T-helper 22 cell (primary cell): ENCODE results near the gene RAP1B.

ENCODE experiments used
- DNase-seq: peaks from one replicate; pipeline ENCODE4 v3.0.0-alpha.2; 2020; ENCODE audit warnings: low read depth

The RAP1B gene

GRCh38 chr12:68612202-68612601, 1.5 kb downstream of the RAP1B start:
- DNase-seq, result no peak

GRCh38 chr12:68612697-68613096, 2.0 kb downstream of the RAP1B start:
- DNase-seq, result no peak

DNA sequence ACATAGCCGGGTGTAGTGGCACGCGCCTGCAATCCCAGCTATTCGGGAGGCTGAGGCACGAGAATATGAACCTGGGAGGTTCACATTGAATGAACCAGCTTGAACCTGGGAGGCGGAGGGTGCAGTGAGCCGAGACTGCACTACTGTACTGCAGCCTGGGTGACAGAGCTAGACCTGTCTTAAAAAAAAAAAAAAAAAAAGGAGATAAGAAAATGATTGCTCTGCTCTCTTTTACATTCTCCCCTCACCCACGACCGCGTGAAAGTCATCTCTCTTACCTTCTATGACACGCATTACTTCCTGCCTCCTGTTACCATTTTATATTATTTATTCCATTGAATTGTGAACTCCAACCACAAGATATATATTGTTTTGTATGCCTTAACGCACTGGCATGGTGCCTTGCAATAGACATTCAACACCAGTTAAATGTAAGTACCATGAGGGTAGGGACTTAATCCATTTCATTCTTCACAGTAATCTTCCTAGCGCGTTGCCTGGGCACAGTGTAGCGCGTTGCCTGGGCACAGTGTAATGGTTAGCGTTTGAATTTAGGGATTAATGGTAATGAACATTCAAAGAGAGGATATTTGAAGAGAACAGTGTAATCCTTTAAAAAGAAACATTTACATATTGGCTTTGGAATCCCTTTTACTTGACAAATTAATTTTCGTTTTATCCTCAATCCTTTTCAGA, 2.7 kb downstream of the RAP1B start:
- DNase-seq, result peak; percentile 41

DNA sequence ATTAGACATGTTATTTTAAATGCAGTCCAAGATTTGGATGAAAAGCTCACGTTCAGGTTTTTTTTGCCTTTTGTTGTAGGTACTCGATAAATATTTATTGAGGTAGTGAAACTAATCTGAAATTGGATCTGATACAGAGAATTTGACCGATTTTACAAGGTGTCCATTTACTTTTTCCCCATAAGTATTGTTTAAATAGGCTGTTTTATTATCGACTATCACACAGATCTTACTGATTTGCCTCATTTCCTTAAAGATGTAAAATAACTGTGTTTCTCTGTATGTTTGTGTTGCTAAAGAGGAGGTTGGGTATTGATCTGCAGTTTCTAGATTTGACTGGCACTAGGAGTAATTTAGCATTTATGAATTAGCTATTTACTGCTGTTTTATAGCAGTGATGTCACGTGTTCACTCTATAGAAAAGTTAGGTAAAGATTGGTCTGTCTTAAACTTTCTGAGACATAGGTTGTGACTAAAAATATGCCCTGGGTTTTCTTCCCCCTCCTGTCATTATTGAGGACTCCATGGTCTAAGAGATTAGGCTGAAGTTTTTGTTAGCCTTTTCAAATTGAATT, 3.5 kb downstream of the RAP1B start:
- no peak for DNase-seq

GRCh38 chr12:68614769-68615168, 4.1 kb downstream of the RAP1B start:
- DNase-seq, result no peak

DNA sequence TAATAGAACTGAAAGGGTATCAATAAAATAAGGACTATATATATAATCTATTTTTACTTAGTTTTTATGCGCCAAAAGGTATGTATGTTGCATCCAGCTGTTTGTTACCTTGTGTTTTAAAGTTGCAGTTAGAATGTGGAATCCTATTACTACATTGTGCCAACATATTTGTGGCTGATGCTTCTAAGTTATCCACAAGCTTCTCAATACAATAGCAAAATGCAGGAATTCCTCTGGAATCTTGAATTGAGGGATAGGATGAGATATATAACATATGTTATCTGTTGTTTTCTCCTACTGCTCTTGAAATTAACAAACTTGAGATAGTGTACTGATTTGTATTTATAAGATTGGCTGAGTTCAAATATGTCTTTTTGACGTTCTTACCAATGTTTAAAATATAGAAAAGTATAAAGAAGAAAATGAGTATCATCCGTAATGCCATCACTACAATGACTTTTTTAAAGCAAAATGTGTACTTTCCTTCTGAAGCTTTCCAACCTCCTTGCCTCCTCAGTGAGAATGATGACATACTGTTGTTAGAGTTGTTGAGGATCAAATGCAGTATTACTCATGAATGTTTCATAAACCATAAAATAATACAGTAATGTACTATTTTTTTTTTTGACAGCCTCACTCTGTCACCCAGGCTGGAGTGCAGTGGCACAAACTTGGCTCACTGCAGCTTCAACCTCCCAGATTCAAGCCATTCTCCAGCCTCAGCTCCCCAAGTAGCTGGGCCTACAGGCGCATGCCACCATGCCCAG, 6.6 kb downstream of the RAP1B start:
- no peak for DNase-seq

DNA sequence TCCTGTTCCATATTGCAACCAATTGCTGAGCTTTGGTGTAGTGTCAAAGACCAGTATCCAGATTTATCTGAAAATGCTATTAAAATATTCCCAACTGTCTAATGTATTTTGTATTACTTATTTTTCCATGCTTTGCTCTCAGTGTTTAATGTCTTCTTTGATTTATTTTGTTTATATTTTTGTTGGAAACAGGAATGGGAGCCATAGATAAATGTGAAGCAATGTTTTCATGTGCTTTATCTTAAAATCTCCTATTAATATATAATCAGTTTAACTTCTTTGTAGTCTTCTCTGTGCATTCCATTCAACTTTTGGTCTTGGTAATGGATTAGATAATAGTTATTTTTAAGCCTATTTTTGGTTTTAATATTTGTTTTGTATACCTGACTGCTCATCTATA, 8.8 kb downstream of the RAP1B start:
- no peak for DNase-seq

GRCh38 chr12:68620519-68621471, 10.1 kb downstream of the RAP1B start:
- no peak for DNase-seq

DNA sequence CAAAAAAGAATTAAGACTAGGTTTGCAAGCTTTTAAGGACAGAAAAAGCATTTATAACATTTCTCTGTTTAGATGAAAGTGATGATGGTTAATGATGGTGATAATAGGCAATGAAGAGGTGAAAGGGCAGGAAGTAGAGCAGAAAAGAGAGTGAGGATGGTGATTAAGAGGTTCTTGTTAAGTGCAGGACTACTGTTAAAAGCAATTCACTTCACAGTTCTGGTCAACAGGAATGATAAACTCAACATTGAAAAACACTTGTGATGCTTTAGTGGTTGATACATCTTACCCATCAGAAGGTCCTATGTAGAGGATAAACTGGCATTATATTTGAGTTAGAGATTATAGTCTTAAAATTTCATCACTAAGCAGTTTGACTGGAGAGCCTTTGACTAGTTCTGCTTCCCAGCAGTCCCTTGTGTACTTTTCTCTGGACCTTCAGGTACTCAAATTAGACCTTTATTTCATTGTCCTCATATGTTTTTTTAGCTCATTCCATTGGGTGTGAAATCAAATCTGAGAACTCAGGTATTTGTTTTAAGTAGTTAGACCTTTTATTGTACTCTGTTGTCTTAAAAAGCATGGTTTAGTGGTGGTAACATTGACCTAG, 10.9 kb downstream of the RAP1B start:
- no peak for DNase-seq

DNA sequence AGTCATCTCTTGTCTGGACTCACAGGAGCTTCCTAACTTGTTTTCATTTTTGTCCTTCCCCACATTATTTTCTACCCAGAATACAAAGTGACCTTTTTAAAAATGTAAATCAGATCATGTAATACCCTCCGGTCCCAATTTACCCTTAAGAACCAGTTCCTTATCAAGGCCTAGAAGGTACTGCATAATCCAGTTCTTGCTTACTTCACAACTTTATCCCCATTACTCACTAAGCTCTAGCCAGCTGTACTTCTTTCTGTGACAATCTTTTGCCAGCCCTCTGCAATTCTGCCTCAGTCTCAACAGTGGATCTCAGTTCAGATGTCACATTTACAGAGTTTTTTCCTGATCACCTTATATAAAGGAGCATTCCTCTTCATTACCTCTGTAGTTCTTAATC, 11.6 kb downstream of the RAP1B start:
- DNase-seq, result no peak

DNA sequence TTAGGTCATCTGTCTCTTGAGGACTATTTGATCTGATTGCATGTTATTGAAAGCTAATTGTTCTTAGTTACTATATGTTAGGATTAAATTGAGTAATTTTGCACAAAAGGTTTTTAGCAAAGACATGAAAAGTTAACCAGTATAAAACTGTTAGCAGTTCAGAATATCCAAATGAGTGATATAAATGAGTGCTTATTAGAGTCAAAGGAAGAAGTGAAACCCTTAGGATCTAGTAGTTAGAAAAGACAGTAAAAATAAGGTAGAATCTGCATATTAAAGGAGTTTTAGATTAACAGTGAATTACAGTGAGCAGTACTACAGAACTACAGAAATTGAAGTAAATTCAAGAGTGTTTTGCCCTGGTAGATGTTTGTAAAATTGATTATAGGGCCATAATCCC, 12.4 kb downstream of the RAP1B start:
- no peak for DNase-seq

GRCh38 chr12:68623984-68624383, 13.3 kb downstream of the RAP1B start:
- DNase-seq, result no peak

DNA sequence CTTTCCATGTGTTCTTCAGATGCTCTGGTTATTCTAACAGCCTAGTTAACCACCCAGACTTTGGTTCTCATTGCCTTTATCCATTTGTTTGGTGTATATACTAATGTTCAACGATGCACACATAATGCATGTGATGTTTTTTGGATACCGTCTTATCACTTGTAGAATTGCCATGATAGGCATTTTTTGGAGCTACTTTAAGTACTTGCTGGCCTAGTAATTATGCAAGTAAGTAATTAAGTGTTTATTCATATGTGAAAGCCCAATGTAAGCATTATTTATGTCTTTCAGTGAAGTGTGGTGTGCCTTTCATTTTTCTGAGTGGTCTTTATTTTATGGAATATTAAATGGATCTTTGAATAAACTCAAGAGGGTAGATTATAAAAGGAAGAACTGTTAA, 14.2 kb downstream of the RAP1B start:
- DNase-seq, result no peak

DNA sequence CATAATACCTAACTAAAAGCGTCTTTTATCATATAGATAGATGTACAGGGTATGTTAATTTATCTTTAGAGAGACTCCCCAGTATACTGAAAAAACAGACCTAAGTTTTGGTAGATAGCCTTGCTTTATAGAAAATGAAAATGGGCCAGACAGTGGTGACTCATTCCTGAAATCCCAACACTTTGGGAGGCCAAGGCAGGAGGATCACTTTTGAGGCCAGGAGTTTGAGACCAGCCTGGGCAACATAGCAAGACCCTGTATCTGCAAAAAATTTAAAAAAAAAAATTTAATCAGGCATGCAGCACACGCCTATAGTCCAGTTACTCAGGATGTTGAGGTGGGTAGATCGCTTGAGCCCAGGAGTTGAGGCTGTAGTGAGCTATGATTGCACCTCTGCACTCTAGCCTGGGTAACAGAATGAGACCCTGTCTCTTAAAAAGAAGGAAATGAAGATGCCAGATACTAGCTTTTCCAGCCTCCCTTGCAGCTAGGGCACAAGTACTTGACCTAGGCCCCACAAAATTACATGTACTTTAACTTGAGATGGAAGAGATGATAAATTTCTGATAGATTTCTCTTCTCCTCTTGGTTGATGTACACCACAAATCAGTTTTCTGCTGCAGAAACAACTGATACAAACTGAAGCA, 17.1 kb downstream of the RAP1B start:
- no peak for DNase-seq

GRCh38 chr12:68628698-68629097, 18.0 kb downstream of the RAP1B start:
- DNase-seq, result no peak

- DNase-seq, result no peak
These were observed 19.4 kb downstream of the RAP1B start for GRCh38 chr12:68630050-68630449.

DNA sequence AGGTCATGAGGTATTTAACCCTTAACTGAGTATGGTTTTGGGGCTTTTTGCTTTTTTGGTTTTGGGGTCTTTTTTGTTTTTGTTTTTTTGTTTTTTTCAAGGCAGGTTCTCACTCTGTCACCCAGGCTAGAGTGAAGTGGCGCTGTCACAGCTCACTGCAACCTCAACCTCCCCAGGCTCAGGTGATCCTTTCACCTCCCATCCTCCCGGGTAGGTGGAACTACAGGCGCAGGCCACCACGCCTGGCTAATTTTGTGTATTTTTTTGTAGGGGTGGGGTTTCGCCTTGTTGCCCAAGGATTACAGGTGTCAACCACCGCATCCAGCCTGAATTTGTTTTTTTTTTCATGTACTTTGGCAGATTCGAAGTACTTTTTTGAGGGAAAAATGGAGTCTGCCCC, 19.9 kb downstream of the RAP1B start:
- no peak for DNase-seq

DNA sequence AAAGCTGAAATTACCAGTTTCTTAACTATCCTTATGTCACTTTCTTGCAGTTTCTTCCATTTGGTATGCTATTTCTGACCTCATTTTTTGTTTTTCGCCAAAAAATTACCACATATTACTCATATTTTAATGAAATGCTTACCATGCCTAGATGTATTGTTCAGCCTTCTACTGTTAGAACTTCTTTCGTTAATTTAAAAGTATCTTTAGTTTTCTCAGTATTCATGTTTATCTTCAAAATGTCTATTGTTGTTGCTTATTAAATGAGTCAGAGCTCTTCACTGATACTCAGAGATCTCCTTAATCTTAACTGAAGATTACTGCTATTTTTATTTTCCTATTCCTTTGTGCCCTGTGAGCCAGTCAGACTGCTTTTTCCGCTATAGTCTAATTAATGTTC, 20.5 kb downstream of the RAP1B start:
- no peak for DNase-seq

GRCh38 chr12:68632486-68632885, 21.8 kb downstream of the RAP1B start:
- no peak for DNase-seq

- DNase-seq, result no peak
These were observed 23.2 kb downstream of the RAP1B start for GRCh38 chr12:68633614-68634558.
